Measurements from ENCODE around the gene SEL1L3.

The SEL1L3 gene

GRCh38 chr4:25862411-25863346, at the start of gene SEL1L3:
Gene SEL1L3, minus strand, starts transcription at chr4:25862988. Its CDS starts 152 bp downstream, at chr4:25862836.
- TF ChIP-seq, protein P1, sequence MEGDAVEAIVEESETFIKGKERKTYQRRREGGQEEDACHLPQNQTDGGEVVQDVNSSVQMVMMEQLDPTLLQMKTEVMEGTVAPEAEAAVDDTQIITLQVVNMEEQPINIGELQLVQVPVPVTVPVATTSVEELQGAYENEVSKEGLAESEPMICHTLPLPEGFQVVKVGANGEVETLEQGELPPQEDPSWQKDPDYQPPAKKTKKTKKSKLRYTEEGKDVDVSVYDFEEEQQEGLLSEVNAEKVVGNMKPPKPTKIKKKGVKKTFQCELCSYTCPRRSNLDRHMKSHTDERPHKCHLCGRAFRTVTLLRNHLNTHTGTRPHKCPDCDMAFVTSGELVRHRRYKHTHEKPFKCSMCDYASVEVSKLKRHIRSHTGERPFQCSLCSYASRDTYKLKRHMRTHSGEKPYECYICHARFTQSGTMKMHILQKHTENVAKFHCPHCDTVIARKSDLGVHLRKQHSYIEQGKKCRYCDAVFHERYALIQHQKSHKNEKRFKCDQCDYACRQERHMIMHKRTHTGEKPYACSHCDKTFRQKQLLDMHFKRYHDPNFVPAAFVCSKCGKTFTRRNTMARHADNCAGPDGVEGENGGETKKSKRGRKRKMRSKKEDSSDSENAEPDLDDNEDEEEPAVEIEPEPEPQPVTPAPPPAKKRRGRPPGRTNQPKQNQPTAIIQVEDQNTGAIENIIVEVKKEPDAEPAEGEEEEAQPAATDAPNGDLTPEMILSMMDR (IDR thresholded peaks at IDR 0.05): no peak

DNA sequence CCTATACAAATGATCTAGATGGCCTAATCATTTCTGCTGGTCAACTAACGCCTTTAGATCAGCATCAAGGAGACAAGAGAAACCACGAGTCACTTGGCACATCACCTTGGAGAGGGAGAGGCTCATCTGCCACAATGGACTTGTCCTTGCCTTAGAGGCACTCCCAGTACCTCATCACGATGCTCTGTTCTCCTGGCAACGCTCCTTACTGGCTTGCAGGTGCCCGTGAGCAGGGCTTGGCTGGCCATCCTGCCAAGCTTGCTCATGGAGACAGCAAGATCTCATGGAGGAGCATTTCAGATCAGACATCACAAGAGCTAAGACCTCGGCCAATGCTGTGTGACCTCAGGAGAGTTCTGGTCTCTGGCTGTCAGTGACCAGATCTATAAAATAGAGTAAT, 48.6 kb upstream of the SEL1L3 start:
- TF ChIP-seq, protein P1 (IDR thresholded peaks at IDR 0.05): no peak

GRCh38 chr4:25908491-25908901, 45.7 kb upstream of the SEL1L3 start:
- TF ChIP-seq, protein P1 (IDR thresholded peaks at IDR 0.05): no peak

GRCh38 chr4:25905371-25905770, 42.6 kb upstream of the SEL1L3 start:
- TF ChIP-seq, protein P1 (IDR thresholded peaks at IDR 0.05): no peak

DNA sequence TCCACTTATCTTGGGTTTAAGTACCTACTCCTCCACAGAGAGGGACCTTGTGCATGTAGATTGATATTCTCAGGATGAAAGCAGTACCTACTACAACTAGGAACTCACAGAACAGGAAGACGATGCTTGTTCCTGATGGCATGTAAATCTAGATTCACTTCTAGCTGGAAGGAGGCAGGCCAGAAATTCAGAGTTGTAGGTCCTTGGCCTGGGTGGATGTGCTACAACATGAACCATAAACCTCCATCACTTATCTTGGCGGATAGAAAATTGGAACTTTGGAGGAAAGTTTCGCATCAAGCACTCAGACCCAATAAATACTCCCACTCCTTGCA, 41.9 kb upstream of the SEL1L3 start:
- TF ChIP-seq, protein P1 (IDR thresholded peaks at IDR 0.05): no peak

GRCh38 chr4:25903900-25904747, 41.3 kb upstream of the SEL1L3 start:
- TF ChIP-seq, protein P1 (IDR thresholded peaks at IDR 0.05): no peak

GRCh38 chr4:25901030-25901430, 38.2 kb upstream of the SEL1L3 start:
- TF ChIP-seq, protein P1 (IDR thresholded peaks at IDR 0.05): no peak
